Measurements from ENCODE around the gene SECTM1. TPM values are rescaled to one million over a fixed set of nuclear protein-coding genes. Genes with fewer than 3 reads are reported as not detected.
A peak's percentile ranks its signal among the peaks of the same experiment; 100 is the strongest.

SECTM1 gene
- total RNA-seq, 1 donor from 2014 or later: 4.9 TPM

DNA sequence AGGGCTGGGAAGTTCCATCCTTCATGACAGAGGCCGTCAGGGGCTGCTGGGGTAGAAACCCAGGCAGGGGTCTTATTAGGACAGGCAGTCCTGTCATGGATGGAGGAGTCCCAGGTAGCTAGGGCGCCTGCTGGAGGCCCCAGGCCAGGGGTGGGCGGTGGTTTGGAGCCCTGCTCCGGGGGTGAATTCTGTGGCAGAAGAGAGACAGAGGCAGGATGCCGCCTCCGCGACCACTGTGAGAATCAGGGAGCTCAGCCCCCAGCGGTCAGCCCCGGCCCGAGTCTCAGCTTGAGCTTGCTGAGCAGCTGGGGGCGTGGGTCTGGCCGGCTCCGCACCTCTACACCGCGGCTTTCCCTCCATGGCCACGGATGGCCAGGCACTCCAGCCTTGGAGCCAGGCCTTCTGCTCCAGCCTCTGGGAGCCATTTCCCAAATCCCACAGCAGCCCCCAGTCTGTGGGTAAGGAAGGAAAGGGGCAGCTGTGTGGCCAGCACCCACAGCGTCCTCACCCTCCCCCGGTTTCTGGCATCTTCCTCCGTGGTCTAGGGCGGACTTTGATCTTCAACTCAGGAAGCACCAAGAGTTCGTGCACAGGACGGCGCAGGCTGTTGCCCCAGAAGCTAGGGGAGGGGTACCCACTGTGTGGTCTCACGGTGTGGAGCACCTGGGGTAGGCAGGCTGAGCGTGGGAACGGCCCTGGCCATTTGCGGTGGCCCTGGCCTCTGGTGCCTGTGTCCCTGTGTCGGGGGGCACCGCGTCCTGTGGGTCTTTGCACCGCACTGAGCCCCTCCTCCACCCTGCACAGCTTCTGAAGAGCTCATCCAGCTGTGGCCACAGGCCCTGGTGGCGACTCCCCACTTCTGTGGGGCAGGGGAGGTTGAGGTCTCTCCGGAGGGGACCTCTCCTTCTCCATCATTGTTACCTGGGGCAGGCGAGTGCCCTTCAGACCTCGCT is 30.3 kb downstream of the SECTM1 start:
- no peak for FAIRE-seq
- no peak for DNase-seq (ENCODE audit: low spot score in 2 of 2)

DNA sequence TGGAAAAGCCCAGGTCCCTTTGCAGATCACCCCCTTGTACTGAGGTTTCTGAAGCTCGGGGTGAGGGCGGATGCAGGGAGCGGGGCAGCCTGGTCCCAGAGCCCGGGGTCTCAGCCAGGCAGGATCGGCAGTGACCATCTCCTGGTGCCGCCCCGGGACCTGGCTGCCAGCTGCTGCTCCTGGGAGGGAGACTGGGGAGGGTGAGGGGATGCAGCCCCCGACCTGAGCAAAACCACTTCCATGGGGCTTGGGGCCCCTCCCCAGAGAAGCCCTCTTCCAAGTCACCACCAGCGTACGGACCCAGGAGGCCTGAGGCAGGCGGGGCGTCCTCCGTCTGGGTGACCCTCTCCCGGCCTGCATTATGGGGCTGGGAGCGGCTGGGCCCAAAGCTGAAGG is 31.0 kb downstream of the SECTM1 start:
- FAIRE-seq (no peak), DNase-seq (ENCODE audit: low spot score in 2 of 2) (no peak)

DNA sequence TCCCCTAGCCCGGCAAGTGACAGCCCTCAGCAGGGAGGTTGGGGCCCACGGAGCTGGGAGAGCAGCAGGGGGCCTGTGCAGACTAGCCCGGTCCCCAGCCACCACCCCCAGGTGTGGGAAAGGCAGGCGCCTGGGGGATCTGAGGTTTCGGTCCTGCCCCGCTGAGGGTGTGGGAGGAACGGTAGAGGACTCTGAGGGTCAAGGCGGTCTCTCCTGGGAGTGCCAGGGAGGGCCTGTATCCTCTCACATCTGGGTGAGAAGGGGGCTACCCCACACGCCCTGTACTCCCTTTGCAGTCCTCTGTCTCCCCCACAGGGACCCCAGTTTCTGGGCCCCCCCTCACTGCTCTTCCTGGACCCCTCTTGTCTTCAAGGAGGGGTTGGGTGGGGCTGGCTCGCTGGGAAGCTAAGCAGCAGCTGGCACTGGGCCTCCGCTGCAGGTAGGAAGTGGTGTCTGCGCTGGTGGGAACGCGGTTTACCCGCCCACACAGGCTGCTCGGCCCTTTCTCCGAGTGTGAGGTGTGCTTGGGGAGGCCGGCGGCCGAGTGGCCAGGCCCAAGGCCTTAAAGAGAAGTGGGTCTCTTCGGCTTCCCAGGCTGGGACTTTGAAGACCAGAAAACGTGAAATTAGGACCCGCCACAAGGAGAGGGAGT is 31.5 kb downstream of the SECTM1 start:
- DNase-seq (ENCODE audit: low spot score in 2 of 2): no peak
- FAIRE-seq: no peak

DNA sequence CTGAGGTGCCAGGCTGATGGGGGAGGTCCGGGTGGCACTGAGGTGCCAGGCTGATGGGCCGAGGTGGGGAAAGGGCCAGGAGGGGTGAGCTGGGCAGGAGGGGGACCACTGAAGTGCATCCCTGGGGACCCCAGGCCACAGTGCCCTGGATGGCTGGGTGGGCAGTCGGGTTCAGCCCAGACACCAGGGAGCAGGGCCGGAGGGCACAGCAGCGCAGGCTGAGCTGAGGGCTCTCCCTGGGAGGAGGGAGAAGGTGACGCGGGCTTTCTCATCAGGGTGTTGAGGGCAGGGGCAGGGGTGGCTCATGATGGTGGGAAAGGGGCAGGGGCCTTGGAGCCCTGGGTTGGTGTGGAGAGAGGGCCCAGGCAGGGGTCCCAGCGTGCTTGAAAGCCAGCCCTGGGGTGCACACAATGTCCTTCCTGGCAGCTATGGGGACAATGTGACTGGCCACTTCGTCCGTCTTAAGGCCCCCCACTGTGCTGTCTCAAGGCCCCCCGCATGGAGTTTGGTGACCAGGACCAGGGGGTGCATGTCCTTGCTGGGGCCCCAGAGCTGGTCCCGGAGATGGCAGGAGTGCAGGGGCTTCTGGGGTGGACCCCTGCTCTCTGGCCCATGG is 32.2 kb downstream of the SECTM1 start:
- DNase-seq (ENCODE audit: low spot score in 2 of 2) (no peak), FAIRE-seq (no peak)

DNA sequence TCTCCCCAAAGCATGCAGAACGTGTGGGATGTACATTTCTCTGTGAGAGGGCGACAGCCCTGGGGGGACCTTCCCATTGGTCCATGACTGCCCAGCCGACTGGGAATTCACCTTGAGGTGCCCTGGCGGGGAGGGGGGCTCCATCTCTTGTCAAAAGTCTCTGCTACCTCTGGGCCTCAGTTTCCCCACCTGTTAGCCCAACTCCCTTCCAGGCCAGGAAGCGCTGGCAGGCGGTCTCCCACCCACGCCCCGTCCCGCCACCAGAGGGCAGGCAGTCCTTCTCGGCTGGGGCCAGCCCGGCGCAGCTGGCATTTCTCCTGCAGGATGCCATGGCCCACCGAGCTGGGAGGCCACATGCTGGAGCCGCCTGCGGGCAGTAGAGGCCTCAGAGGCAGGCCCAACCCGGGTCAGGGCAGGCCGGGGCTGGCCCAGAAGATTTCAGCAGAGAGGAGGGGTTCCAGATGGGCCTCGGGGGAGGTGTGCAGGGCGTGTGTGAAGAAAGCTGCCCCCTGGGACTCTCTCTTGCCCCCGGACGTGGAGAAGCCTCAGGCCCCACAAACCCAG is 32.8 kb downstream of the SECTM1 start:
- no peak for FAIRE-seq
- DNase-seq (ENCODE audit: low spot score in 2 of 2): peak in 1 of 2 donors; percentile 76

DNA sequence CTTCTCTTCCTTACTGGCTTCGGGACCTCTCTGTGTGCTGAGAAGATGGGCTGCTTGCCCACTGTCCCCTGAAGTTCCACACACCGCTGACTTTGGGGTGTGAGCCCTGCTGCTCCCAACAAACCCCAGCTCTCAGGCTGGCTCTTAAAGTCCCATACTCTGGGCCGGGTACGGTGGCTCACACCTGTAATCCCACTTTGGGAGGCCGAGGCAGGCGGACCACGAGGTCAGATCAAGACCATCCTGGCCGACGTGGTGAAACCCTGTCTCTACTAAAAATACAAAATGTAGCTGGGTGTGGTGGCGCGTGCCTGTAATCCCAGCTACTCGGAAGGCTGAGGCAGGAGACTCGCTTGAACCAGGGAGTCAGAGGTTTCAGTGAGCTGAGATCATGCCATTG is 33.3 kb downstream of the SECTM1 start:
- FAIRE-seq (no peak), DNase-seq (ENCODE audit: low spot score in 2 of 2) (no peak)

DNA sequence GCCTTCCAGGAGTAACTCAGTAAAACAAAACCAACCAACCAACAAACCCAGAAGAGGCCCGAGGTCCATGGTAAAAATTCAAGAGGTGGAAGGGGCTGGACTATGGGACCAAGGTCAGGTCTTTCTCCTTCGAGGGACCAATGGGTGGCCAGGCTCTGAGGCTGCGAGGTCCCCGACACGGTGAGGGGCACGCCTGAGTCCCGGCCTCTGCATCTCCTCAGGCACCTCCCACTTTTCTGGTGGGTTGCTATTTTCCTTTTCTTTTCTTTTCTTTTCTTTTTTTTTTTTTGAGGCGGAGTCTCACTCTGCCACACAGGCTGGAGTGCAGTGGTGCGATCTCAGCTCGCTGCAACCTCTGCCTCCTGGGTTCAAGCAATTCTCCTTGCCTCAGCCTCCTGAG is 34.1 kb downstream of the SECTM1 start:
- FAIRE-seq (no peak), DNase-seq (ENCODE audit: low spot score in 2 of 2) (no peak)

DNA sequence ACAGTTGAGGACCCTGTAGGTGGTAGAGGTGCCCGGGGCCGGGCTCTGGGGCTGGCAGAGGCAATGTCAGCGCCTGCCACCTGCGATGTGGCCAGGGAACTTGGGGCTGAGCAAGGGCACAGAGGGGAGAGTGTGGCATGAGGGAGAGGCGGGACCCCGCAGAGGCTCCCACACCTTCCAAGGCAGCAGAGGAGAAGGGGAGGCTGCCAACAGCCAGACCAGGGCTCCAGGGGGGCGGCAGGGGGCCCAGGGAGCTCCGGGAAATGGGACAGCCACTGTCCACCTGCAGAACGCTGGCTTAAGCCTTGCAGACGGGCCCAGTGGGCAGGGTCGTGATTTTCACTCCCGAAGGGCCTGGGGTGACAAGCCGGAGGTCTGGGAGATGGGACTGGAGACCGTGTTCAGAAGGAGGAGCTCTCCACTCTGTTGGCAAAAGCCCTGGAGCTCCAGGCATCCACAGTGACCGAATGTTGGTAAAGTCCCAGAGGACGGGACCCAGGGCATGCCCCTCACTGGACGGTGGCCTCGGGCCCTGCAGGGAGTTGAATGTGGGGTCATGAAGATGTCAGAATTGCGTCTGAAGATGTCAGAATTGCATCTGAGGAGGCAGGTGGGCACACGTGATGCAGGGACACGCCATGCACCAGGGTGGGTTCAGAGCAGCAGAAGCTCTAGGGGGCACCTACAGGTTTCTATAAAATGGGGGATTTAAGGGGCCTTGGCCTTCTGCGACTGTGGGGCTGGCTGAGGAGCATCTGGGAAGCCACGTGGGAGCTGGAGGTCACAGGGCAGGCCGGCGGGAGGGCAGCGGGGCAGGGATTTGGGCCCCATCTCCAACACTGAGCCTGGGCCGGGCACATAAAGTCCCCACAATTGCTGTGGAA is 34.8 kb downstream of the SECTM1 start:
- FAIRE-seq (no peak), DNase-seq (ENCODE audit: low spot score in 2 of 2) (no peak)

DNA sequence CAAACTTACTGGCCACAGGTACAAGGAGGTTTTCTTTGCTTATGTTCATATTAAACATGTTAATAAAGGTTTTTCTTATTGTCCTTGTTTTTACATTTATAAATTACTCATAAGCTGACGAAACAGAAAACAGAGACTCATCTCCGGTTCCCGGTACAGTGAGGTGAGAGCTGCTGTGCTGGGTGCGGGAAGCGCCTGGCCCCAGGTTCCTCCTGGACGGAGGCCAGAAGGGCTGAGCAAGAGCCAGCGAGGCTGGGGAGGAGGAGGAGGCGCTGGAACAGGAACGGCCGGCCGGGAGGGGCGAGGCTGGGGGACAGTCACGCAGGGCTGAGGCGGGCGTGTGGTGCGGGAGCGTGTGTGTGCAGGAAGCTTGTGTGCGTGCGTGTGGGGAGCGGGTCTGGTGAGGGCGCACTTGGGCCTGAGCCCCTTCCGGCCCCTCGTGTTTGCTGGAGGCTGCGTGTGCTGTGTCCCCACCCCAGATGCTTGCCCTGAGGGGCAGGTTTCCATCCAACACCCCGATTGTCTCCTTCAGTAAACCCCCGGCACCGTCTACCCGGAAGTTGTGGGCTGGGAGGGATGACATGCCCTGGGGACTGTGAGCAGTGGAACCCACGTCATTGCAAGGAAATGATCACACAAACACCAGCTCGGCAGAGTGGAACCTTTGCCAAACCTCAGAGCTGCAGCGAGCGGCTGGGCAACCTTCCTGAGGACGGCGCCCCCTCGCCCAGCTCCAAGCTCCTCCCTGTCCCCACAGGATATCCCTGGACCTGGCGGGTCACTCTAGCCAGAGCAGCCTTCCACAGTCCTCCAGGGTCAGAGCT is 35.6 kb downstream of the SECTM1 start:
- DNase-seq (ENCODE audit: low spot score in 2 of 2): peak; percentile 70 to 87
- no peak for FAIRE-seq

DNA sequence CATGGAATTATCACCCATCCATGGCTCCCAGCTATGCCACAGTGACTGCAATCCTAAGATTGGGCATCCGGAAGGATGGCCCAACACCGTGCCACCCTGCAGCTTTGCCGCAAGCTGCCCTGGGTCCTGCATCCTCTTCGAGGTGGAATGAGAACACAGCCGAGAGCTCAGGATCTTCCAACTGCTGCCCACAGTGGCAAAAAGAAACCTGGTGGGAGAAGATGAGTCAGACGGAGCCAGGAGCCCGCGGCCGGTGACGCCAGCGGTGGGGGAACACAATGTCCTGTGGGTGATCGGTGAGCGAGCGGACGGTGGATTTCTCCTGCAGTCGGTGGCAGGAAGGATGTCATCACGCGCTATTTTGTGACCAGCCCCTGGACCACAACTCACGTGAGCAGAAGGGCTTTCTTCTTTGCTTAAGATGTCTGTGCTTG is 36.3 kb downstream of the SECTM1 start:
- FAIRE-seq: no peak
- DNase-seq (ENCODE audit: low spot score in 2 of 2): peak in 1 of 2 donors; percentile 65

DNA sequence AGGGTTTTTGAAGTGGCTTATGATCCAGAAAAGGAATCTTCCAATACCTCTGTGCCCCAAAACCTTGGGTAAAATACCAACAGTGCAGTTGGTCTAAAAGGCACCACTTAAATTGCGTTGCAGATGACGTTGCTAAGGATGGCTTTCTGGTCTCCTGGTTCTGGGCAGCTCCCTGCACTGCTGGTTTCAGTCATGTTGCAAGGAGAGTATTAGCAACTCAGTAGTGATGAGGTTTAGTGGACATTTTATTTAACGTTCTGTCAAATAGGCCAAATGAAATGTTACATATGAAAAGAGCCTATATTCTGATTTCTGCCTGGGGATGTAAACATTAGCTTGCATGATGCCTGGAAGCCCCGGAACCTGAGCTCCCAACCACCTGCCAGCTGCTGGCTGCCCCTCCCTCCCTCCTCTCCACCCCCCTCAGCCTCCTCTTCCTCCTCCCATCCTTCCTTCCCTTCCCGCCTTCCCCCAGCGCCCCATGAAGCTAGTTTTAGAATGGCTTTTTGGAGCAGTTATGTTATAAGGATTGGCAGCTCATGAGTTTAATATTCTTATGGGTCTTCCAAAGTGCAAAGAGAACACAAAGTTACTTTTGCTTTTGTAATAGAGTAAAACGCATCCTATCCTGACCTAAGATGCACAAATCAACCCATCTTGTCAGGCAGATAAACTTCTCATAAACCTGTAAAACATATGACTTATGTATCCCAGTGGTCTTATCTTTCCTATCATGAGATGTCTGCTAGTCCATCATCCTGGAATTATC is 36.9 kb downstream of the SECTM1 start:
- no peak for DNase-seq (ENCODE audit: low spot score in 2 of 2)

DNA sequence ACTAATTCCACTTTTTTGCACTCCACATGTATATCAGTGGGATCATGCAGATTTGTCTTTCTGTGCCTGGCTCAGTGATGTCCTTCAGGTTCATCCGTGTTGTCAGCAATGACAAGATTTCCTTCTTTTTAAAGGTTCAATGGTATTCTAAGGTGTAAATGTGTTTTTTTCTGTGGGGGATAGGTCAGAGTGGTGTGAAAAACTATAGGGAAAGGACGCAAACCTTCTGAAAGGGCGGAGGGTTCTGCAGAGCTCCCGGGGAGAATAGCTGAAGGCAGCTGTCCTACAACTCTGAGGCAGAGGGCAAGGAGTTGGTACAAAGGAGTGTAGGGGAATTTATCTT is 38.1 kb downstream of the SECTM1 start:
- DNase-seq (ENCODE audit: low spot score in 2 of 2) (no peak), FAIRE-seq (no peak)

More for the DNA sequence above, 36.9 kb downstream of the SECTM1 start:
- no peak for FAIRE-seq

DNA sequence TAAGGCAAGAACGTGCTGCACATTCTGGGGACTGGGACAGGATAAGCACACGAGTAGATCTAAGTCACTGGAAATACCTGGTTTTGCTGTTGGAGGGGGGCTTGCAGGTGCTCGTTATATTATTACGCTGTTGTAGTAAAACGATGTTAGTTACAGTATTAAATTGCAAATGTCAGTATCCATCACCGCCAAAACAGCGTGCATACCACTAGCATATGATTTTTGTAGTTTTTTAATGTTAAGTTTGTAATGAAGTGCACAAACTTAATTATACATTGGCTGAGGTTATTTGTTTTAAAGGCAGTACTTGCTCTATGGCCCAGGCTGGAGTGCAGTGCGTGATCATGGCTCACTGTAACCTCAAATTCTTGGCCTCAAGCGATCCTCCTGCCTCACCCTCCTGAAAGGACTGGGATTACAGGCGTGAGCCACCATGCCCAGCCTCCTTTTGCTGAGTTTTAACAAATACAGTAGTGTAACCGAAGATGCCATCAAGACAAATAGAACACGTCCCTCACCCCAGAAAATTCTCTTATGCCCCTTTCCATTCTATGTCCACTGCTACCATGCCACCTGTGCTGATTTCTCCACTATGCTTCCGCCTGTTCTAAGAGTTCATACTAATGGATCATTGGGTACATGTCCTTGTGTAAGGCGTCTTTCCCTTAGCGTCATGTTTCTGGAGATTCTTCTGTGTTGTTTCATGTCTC is 39.3 kb downstream of the SECTM1 start:
- FAIRE-seq (no peak), DNase-seq (ENCODE audit: low spot score in 2 of 2) (no peak)

DNA sequence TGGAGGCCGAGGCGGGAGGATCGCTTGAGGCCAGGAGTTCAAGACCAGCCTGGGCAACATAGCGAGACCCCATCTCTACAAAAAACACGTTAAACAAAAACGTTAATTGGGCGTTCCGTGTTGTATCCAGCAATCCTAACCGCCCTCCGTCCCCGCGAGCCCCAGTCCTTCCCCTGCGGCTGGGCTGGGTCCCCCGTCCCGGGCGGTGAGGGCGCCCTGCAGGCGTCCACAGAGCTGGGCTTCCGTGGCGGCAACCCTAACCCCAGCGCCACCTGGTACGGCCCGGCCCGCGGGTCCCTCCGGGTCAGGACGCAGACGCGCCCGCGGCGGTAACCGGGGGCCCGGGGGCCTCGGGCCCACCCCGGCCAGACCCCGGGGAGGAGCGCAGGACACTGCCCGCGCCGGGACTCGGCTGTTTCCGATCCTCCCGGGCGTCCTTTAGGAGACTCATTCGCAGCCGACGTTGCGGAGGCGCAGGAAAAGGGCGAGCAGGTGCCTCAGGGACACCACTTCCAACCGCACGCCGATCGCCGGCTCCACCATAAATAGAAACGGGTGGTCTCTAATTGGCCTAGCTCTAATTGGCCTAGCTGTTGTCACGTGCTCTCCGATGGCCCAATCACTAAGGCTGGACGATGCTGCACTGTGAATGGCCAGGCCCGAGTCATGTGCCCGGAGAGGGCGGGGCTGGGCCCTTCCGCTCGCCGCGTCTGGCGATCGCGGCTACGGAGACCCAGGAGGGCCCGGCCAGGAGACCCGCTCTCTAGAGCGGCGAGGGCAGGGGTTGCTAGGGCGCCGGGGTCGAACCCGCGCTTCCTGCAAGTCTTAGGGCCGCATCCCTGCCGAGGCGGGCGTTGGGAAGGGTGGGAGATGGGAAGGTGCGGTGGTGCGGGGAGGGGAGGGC is 41.1 kb downstream of the SECTM1 start:
- FAIRE-seq (no peak), DNase-seq (ENCODE audit: low spot score in 2 of 2) (peak; percentile 99)

DNA sequence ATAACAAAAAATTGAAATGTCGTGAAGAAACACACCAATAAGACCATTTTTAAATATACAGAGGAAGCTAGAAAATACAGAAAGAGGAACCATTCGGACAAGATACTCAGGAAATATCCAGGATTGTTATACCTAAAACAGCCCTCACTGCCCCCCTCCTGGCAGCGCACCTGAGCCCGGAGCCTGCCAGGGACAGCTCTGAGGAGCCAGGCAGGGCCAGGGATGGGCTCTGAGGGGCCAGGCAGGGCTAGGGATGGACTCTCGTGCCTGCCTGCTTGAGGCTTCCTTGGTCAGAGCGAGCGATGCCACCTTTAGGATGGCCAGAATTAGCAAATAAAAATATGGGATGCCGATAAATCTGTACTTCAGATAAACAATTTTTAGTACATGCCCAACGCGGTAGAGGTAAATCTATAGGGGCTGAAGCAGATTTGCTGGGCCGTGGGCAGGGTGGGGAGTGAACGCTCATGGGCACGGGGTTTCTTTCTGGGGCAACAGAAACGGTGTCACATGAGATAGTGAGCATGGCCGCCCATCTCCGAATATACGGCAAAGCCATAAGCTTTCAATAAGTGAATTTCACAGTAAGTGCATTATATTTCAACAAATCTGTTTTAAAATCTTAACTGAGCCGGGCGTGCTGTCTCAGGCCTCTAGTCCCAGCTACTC is 41.9 kb downstream of the SECTM1 start:
- no peak for FAIRE-seq
- no peak for DNase-seq (ENCODE audit: low spot score in 2 of 2)

Measured in frontal cortex (tissue), 4 donors.